Vein endothelial cell (primary cell): ENCODE results near the gene DIPK2B. TPM values are rescaled to one million over a fixed set of nuclear protein-coding genes. Genes with fewer than 3 reads are reported as not detected.

Experiments used
- total RNA-seq: library from RNA; depleted of rRNA; stranded (reverse); fragments of >200 nt; gene quantifications from 2 replicates; pipeline ENCODE4 v1.2.3, GENCODE V29; 2012

Gene DIPK2B, protein sequence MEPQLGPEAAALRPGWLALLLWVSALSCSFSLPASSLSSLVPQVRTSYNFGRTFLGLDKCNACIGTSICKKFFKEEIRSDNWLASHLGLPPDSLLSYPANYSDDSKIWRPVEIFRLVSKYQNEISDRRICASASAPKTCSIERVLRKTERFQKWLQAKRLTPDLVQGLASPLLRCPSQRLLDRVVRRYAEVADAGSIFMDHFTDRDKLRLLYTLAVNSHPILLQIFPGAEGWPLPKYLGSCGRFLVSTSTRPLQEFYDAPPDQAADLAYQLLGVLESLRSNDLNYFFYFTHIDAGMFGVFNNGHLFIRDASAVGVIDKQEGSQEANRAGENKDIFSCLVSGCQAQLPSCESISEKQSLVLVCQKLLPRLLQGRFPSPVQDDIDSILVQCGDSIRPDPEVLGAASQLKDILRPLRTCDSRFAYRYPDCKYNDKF
- 104 and 141 TPM in 2 replicates for total RNA-seq

DNA sequence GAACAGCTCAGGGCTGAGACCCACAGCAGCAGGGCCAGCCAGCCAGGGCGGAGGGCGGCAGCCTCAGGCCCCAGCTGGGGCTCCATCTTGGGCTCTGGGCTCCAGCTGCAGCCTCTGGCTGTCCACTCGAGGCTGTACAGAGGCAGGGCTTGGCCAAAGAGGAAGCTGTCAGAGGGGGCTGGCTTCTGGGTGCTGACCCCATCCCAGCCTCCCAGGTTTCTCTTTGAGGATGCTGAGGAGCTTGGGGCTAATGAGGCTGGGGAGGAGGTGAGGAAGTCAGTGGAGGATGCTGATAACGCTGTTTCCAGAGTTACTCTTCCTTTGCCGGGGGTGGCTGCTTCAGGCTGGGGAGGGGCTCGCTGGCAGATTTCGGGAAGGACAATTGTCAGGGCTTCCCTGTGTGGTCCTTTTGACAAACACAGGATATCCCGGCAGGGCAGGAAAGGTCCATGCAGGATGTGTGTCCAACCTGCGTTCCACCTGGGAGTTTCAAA is at the start of gene DIPK2B:
TSS of gene DIPK2B (minus strand) at position 136 of the 494 bp plus-strand sequence. CDS start at position 86, 50 bp downstream.

